Measurements from ENCODE around the gene CPNE4. TPM values are rescaled to one million over a fixed set of nuclear protein-coding genes. Genes with fewer than 3 reads are reported as not detected.

Gene CPNE4
- total and polyA plus RNA-seq, 9 of the 15 experiments (the other 6 are each of a cell fraction or from before 2014, with no cell fraction given), result not detected

GRCh38 chr3:131619821-131620220 is 415.0 kb downstream of the CPNE4 start:
- Histone ChIP-seq H3K4me2 (ENCODE audit: insufficient read depth, low read length) (no peak overlapping the region), H3K9me1 (ENCODE audit: control insufficient read depth, insufficient read depth, low read length) (no peaks in the 10 kb centered on the region), H3K9ac (ENCODE audit: insufficient read depth in 1 of 2, low read depth in 2 of 2, low read length in 2 of 2) (no peak overlapping the region), H3K4me1 (replicated peaks in 1 of 2; ENCODE audit: control insufficient read depth in 2 of 2, insufficient read depth in 2 of 2, low read length in 2 of 2) (no peaks in the 10 kb centered on the region), H4K20me1 (replicated peaks; ENCODE audit: control insufficient read depth, insufficient read depth, low read length) (no peaks in the 10 kb centered on the region), H3K27ac (ENCODE audit: extremely low read depth, low read depth, low read length) (no peak overlapping the region), H3K4me3 (no peak overlapping the region), H2AFZ (ENCODE audit: low read depth, low read length) (no peak overlapping the region), H3K36me3 (ENCODE audit: control insufficient read depth, insufficient read depth, low read length) (no peaks in the 10 kb centered on the region), H3K9me3 (replicated peaks; ENCODE audit: control insufficient read depth, insufficient read depth, low read depth, low read length) (no peaks in the 10 kb centered on the region), H3K27me3 (ENCODE audit: control insufficient read depth in 2 of 2, insufficient read depth in 2 of 2, low read length in 2 of 2) (no peaks in the 10 kb centered on the region), H3K79me2 (ENCODE audit: control insufficient read depth, insufficient read depth, low read length) (no peaks in the 10 kb centered on the region)
- intact Hi-C loops (cut with micrococcal nuclease) (no loop called here), in situ Hi-C loops (cut with MboI) (no loop called here)
- TF ChIP-seq ZBTB40 (IDR thresholded peaks at IDR 0.05), result no peak
- no peak for TF ChIP-seq ZBTB40 (CRISPR knock-in tag; IDR thresholded peaks at IDR 0.05)
- 0% methylated on average over 2 of the region's 2 CpGs for WGBS (ENCODE audit: insufficient coverage, low coverage, missing lambda C conversion rate)
- CTCF ChIA-PET (ENCODE audit: low intra/inter-chr PET ratio), result no interaction called here
- BruUV-seq (replicated peaks), result no TSS peak
- FAIRE-seq (no peak), DNase-seq (ENCODE audit: extremely low read depth in 1 of 4, low spot score in 3 of 4) (no peak), ATAC-seq (no peak)
- POLR2A ChIA-PET, result interaction anchor here (0.9 kb wide), 1 partner anchor 563 kb away, joined by 3 read pairs; no protein-coding TSS in a partner anchor

Measured in K562 (cell line).